Measurements from ENCODE around the gene AFMID.

GRCh38 chr17:78230252-78230962, 43.2 kb downstream of the AFMID start:
- TF ChIP-seq CTCF (IDR thresholded peaks at IDR 0.05) (no peak), EZH2 (IDR thresholded peaks at IDR 0.05; ENCODE audit: borderline replicate concordance, insufficient read depth, low read depth, low read length, poor library complexity, severe bottlenecking) (no peak)
